WTC11 (cell line): ENCODE results near the gene NAA40. TPM values are rescaled to one million over a fixed set of nuclear protein-coding genes. Genes with fewer than 3 reads are reported as not detected.

ENCODE experiments used
- ATAC-seq: fragments of 200-7000 bp; cut with Tn5 transposase; 2 replicates; pipeline ENCODE4 v1.10.0; 2021; ENCODE audit warnings: mild to moderate bottlenecking, moderate library complexity
- CTCF ChIA-PET: fragments of 300-600 bp; sonication (Branson Sonifier 250); formaldehyde crosslinking; loops from one replicate; lab custom pipeline; 2021; ENCODE audit warnings: antibody characterized with exemption; lab: Charles Lee
- POLR2A ChIA-PET: fragments of 350-600 bp; sonication (Branson Sonifier 250); formaldehyde crosslinking; loops from one replicate; lab custom pipeline; 2021; ENCODE audit warnings: antibody characterized with exemption; lab: Charles Lee
- DNase-seq: peaks from one replicate; pipeline ENCODE4 v3.0.0; 2021; ENCODE audit warnings: low spot score
- H3K27ac Mint-ChIP-seq: 2 replicates; pipeline ENCODE4 v1.8.0; 2021; ENCODE audit warnings: mixed read lengths
- H3K27me3 Mint-ChIP-seq: 2 replicates; pipeline ENCODE4 v1.8.0; 2021; ENCODE audit warnings: low read depth, mild to moderate bottlenecking, moderate library complexity, mixed read lengths
- H3K36me3 Mint-ChIP-seq: 2 replicates; pipeline ENCODE4 v1.8.0; 2021; ENCODE audit warnings: mixed read lengths
- H3K4me1 Mint-ChIP-seq: 2 replicates; pipeline ENCODE4 v1.8.0; 2022; ENCODE audit warnings: mixed read lengths
- H3K4me3 Mint-ChIP-seq: 2 replicates; pipeline ENCODE4 v1.8.0; 2021; ENCODE audit warnings: mild to moderate bottlenecking, moderate library complexity, mixed read lengths
- H3K9me3 Mint-ChIP-seq: 2 replicates; pipeline ENCODE4 v1.8.0; 2021; ENCODE audit warnings: mixed read lengths
- CDX4 ChIP-seq: fragments of 250-450 bp; sonication (Bioruptor Pico); IDR thresholded peaks from 2 replicates; pipeline ENCODE4 v1.9.0; 2021; ENCODE audit warnings: moderate library complexity, mild to moderate bottlenecking, inconsistent platforms, borderline replicate concordance
- EMX1 ChIP-seq: fragments of 250-450 bp; sonication (Bioruptor Pico); IDR thresholded peaks from 2 replicates; pipeline ENCODE4 v1.8.0; 2021; ENCODE audit warnings: mild to moderate bottlenecking
- GABPB1 ChIP-seq: sonication (generic); formaldehyde crosslinking; IDR thresholded peaks from 2 replicates; pipeline ENCODE4 v1.8.1; 2023; ENCODE audit warnings: mild to moderate bottlenecking, missing genetic modification reagents
- MLX ChIP-seq: sonication (generic); formaldehyde crosslinking; IDR thresholded peaks from 2 replicates; pipeline ENCODE4 v1.8.1; 2023; ENCODE audit warnings: mild to moderate bottlenecking, missing genetic modification reagents, moderate library complexity
- NR1H2 ChIP-seq: sonication (generic); formaldehyde crosslinking; IDR thresholded peaks from 2 replicates; pipeline ENCODE4 v1.9.0; 2021; ENCODE audit warnings: mild to moderate bottlenecking, moderate library complexity, missing genetic modification reagents
- RORB ChIP-seq: fragments of 250-450 bp; sonication (Bioruptor Pico); IDR thresholded peaks from 2 replicates; pipeline ENCODE4 v1.9.0; 2021; ENCODE audit warnings: mild to moderate bottlenecking
- SMAD3 ChIP-seq: sonication (generic); formaldehyde crosslinking; IDR thresholded peaks from 2 replicates; pipeline ENCODE4 v1.8.0; 2022; ENCODE audit warnings: missing genetic modification reagents, mild to moderate bottlenecking, borderline replicate concordance
- USF2 ChIP-seq: sonication (generic); formaldehyde crosslinking; IDR thresholded peaks from 2 replicates; pipeline ENCODE4 v1.8.1; 2023; ENCODE audit warnings: mild to moderate bottlenecking, missing genetic modification reagents, moderate library complexity
- ZNF671 ChIP-seq: fragments of 250-450 bp; sonication (Bioruptor Pico); IDR thresholded peaks from 2 replicates; pipeline ENCODE4 v1.8.0; 2021; ENCODE audit warnings: mild to moderate bottlenecking
- total RNA-seq: library from RNA; stranded (reverse); gene quantifications from 3 replicates; pipeline ENCODE4 v1.2.3, GENCODE V29; 2021
- TF ChIP-seq, protein P1 (sequence below): sonication (generic); formaldehyde crosslinking; IDR thresholded peaks from 2 replicates; pipeline ENCODE4 v1.8.1; 2022; ENCODE audit warnings: low read depth, mild to moderate bottlenecking, moderate library complexity, missing genetic modification reagents, borderline replicate concordance
- TF ChIP-seq, protein P2 (sequence below): sonication (generic); formaldehyde crosslinking; IDR thresholded peaks from 2 replicates; pipeline ENCODE4 v1.8.0; 2022; ENCODE audit warnings: mild to moderate bottlenecking, missing genetic modification reagents
- TF ChIP-seq, protein P3 (sequence below): sonication (generic); formaldehyde crosslinking; IDR thresholded peaks from 2 replicates; pipeline ENCODE4 v1.8.1; 2022; ENCODE audit warnings: missing genetic modification reagents, borderline replicate concordance
- TF ChIP-seq, protein P4 (sequence below): sonication (generic); formaldehyde crosslinking; IDR thresholded peaks from 2 replicates; pipeline ENCODE4 v1.8.1; 2023; ENCODE audit warnings: mild to moderate bottlenecking, moderate library complexity, missing genetic modification reagents
- TF ChIP-seq, protein P5 (sequence below): sonication (generic); formaldehyde crosslinking; IDR thresholded peaks from 2 replicates; pipeline ENCODE4 v1.8.0; 2023; ENCODE audit warnings: missing genetic modification reagents

Gene NAA40
- total RNA-seq, 1 experiment from 2014 or later = 31.8 TPM

GRCh38 chr11:63937713-63938478 is 906 bp upstream of the NAA40 start:
- ATAC-seq (peak; percentile 11), DNase-seq (peak; percentile 56)
- H3K4me1 Mint-ChIP-seq = peaks cover 19% of the 10 kb centered on the region
- H3K27me3 Mint-ChIP-seq = peaks cover 5% of the 10 kb centered on the region; the same call in 1 of the 2 replicates
- H3K9me3 Mint-ChIP-seq = no peaks in the 10 kb centered on the region
- peak overlapping the region; percentile 95 for H3K4me3 Mint-ChIP-seq
- no peaks in the 10 kb centered on the region for H3K36me3 Mint-ChIP-seq
- H3K27ac Mint-ChIP-seq = peak overlapping the region; percentile 99
- ChIA-PET POLR2A (interaction anchor here (0.7 to 1.5 kb wide), 3 partner anchors 20 to 171 kb away, joined by 4 to 8 read pairs (median 6); partner anchors contain the start of gene RCOR2), CTCF (interaction anchor here (0.6 to 3.6 kb wide), 3 partner anchors 17 to 172 kb away, joined by 3 to 21 read pairs (median 4); no protein-coding TSS in a partner anchor)
- TF ChIP-seq USF2 (CRISPR knock-in tag) = peak; percentile 83
- TF ChIP-seq, protein P1, sequence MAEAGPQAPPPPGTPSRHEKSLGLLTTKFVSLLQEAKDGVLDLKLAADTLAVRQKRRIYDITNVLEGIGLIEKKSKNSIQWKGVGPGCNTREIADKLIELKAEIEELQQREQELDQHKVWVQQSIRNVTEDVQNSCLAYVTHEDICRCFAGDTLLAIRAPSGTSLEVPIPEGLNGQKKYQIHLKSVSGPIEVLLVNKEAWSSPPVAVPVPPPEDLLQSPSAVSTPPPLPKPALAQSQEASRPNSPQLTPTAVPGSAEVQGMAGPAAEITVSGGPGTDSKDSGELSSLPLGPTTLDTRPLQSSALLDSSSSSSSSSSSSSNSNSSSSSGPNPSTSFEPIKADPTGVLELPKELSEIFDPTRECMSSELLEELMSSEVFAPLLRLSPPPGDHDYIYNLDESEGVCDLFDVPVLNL = no peak
- TF ChIP-seq, protein P2, sequence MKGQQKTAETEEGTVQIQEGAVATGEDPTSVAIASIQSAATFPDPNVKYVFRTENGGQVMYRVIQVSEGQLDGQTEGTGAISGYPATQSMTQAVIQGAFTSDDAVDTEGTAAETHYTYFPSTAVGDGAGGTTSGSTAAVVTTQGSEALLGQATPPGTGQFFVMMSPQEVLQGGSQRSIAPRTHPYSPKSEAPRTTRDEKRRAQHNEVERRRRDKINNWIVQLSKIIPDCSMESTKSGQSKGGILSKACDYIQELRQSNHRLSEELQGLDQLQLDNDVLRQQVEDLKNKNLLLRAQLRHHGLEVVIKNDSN (CRISPR knock-in tag) = peak; percentile 82
- TF ChIP-seq, protein P3, sequence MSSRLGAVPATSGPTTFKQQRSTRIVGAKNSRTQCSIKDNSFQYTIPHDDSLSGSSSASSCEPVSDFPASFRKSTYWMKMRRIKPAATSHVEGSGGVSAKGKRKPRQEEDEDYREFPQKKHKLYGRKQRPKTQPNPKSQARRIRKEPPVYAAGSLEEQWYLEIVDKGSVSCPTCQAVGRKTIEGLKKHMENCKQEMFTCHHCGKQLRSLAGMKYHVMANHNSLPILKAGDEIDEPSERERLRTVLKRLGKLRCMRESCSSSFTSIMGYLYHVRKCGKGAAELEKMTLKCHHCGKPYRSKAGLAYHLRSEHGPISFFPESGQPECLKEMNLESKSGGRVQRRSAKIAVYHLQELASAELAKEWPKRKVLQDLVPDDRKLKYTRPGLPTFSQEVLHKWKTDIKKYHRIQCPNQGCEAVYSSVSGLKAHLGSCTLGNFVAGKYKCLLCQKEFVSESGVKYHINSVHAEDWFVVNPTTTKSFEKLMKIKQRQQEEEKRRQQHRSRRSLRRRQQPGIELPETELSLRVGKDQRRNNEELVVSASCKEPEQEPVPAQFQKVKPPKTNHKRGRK (CRISPR knock-in tag) = no peak
- TF ChIP-seq, all 79 proteins: peak for 2

DNA sequence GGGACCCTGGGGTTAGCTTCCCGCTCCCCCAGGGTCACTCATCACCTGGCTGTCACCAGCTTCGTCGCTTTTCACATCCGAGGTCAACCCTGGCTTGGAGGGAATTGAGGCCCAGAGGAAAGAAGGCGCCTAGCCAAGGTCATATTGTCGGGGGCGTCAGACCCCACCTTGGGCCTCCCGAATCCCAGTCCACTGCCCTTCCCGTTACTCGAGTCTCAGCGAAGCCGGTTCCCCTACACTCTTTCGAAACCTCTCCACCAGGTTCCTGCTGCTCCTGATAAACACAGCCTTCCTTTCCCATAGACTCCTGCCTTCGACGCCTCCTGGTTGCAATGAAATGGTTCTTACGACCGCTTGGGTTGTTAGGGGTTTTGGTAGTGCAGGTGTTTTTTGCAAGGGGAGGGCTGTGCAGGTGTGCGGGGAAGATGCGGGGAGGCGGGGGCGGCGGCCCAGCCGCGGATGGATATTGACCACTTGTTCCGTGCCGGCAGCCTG is 642 bp downstream of the NAA40 start:
- ATAC-seq (no peak), DNase-seq (no peak)
- ChIA-PET CTCF (interaction anchor here (0.5 to 3.6 kb wide), 12 partner anchors 13 to 1985 kb away, joined by 3 to 21 read pairs (median 3); partner anchors contain the start of gene ZFTA), POLR2A (interaction anchor here (0.6 to 1.5 kb wide), 2 partner anchors 20 to 22 kb away, joined by 3 to 8 read pairs; partner anchors contain the start of gene RCOR2)
- TF ChIP-seq, protein P4, sequence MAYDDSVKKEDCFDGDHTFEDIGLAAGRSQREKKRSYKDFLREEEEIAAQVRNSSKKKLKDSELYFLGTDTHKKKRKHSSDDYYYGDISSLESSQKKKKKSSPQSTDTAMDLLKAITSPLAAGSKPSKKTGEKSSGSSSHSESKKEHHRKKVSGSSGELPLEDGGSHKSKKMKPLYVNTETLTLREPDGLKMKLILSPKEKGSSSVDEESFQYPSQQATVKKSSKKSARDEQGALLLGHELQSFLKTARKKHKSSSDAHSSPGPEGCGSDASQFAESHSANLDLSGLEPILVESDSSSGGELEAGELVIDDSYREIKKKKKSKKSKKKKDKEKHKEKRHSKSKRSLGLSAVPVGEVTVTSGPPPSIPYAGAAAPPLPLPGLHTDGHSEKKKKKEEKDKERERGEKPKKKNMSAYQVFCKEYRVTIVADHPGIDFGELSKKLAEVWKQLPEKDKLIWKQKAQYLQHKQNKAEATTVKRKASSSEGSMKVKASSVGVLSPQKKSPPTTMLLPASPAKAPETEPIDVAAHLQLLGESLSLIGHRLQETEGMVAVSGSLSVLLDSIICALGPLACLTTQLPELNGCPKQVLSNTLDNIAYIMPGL (CRISPR knock-in tag) = no peak
- TF ChIP-seq SMAD3 (CRISPR knock-in tag) (no peak), ZNF671 (CRISPR knock-in tag) (no peak), GABPB1 (CRISPR knock-in tag) (no peak), NR1H2 (CRISPR knock-in tag) (no peak), EMX1 (CRISPR knock-in tag) (no peak), RORB (no peak), USF2 (CRISPR knock-in tag) (no peak), MLX (CRISPR knock-in tag) (no peak), CDX4 (CRISPR knock-in tag) (no peak)
- TF ChIP-seq, protein P5, sequence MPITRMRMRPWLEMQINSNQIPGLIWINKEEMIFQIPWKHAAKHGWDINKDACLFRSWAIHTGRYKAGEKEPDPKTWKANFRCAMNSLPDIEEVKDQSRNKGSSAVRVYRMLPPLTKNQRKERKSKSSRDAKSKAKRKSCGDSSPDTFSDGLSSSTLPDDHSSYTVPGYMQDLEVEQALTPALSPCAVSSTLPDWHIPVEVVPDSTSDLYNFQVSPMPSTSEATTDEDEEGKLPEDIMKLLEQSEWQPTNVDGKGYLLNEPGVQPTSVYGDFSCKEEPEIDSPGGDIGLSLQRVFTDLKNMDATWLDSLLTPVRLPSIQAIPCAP = no peak
- TF ChIP-seq, protein P2 (CRISPR knock-in tag) = no peak
- Mint-ChIP-seq H3K9me3 (no peaks in the 10 kb centered on the region), H3K4me1 (peaks cover 18% of the 10 kb centered on the region), H3K27ac (peak overlapping the region; percentile 85), H3K36me3 (no peaks in the 10 kb centered on the region), H3K4me3 (peak overlapping the region; percentile 80), H3K27me3 (peaks cover 5% of the 10 kb centered on the region; the same call in 1 of the 2 replicates)
